Nephron (organoid): ENCODE measurements around the gene MPV17.

Experiments used
- H3K27ac Mint-ChIP-seq, 3 experiments: 2 replicates each; pipeline ENCODE4 v1.8.0; 2020; ENCODE audit warnings: mixed read lengths in 3 of 3, mild to moderate bottlenecking in 2 of 3, moderate library complexity in 1 of 3
- H3K27me3 Mint-ChIP-seq: 2 replicates; pipeline ENCODE4 v1.8.0; 2021; ENCODE audit warnings: low read depth, mild to moderate bottlenecking, moderate library complexity, mixed read lengths
- H3K36me3 Mint-ChIP-seq: 2 replicates; pipeline ENCODE4 v1.8.0; 2020; ENCODE audit warnings: low read depth, mixed read lengths
- H3K4me1 Mint-ChIP-seq: 2 replicates; pipeline ENCODE4 v1.8.0; 2020; ENCODE audit warnings: mixed read lengths
- H3K4me3 Mint-ChIP-seq, 3 experiments: 2 replicates each; pipeline ENCODE4 v1.8.0; 2020; ENCODE audit warnings: mild to moderate bottlenecking in 3 of 3, mixed read lengths in 3 of 3, moderate library complexity in 2 of 3
- H3K9me3 Mint-ChIP-seq: 2 replicates; pipeline ENCODE4 v1.8.0; 2020; ENCODE audit warnings: mixed read lengths
- TF ChIP-seq, protein P1 (sequence below), 3 experiments: fragments of 200-600 bp; sonication (generic); IDR thresholded peaks; one replicate each; pipeline ENCODE4 v1.5.0; 2021; ENCODE audit warnings: antibody characterized with exemption in 3 of 3; ENCODE audit not compliant: unreplicated experiment in 3 of 3

Gene MPV17

GRCh38 chr2:27307545-27308358 lies 15.1 kb downstream of the MPV17 start:
- H3K4me1 Mint-ChIP-seq, result no peaks in the 10 kb centered on the region
- H3K27ac Mint-ChIP-seq, result no peak overlapping the region
- H3K27me3 Mint-ChIP-seq, result peaks cover 65% of the 10 kb centered on the region
- peaks cover 6% of the 10 kb centered on the region for H3K9me3 Mint-ChIP-seq
- TF ChIP-seq, protein P1, sequence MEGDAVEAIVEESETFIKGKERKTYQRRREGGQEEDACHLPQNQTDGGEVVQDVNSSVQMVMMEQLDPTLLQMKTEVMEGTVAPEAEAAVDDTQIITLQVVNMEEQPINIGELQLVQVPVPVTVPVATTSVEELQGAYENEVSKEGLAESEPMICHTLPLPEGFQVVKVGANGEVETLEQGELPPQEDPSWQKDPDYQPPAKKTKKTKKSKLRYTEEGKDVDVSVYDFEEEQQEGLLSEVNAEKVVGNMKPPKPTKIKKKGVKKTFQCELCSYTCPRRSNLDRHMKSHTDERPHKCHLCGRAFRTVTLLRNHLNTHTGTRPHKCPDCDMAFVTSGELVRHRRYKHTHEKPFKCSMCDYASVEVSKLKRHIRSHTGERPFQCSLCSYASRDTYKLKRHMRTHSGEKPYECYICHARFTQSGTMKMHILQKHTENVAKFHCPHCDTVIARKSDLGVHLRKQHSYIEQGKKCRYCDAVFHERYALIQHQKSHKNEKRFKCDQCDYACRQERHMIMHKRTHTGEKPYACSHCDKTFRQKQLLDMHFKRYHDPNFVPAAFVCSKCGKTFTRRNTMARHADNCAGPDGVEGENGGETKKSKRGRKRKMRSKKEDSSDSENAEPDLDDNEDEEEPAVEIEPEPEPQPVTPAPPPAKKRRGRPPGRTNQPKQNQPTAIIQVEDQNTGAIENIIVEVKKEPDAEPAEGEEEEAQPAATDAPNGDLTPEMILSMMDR (IDR thresholded peaks at IDR 0.05; ENCODE audit: unreplicated experiment in 3 of 3), result no peak
- peaks cover 25% of the 10 kb centered on the region for H3K36me3 Mint-ChIP-seq
- H3K4me3 Mint-ChIP-seq, result no peak overlapping the region

DNA sequence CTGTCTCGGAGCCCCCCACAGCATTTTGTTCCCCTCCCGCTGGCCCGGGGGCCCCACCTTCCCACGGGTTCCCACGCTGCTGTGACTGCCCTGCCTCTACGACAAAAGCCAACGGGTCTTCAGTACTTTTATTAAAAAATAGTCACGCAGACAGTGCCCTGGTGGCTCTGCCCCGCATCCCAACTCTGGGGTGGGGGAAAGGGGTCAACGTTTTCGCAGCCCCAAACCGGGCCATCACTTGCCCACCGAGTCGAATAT lies 15.7 kb downstream of the MPV17 start:
- Mint-ChIP-seq H3K4me3 (no peak overlapping the region), H3K4me1 (no peaks in the 10 kb centered on the region), H3K27me3 (peaks cover 59% of the 10 kb centered on the region), H3K36me3 (peaks cover 23% of the 10 kb centered on the region), H3K27ac (no peak overlapping the region), H3K9me3 (peaks cover 6% of the 10 kb centered on the region)
- TF ChIP-seq, protein P1 (IDR thresholded peaks at IDR 0.05; ENCODE audit: unreplicated experiment in 3 of 3), result no peak

- Mint-ChIP-seq H3K4me1 (no peaks in the 10 kb centered on the region), H3K9me3 (peaks cover 6% of the 10 kb centered on the region)
Observed at GRCh38 chr2:27306573-27307286, 16.2 kb downstream of the MPV17 start.

GRCh38 chr2:27306136-27306535 lies 16.8 kb downstream of the MPV17 start:
- peaks cover 58% of the 10 kb centered on the region for H3K27me3 Mint-ChIP-seq
- peaks cover 12% of the 10 kb centered on the region for H3K36me3 Mint-ChIP-seq
- no peaks in the 10 kb centered on the region for H3K4me1 Mint-ChIP-seq
- peaks cover 6% of the 10 kb centered on the region for H3K9me3 Mint-ChIP-seq
- H3K4me3 Mint-ChIP-seq, result no peak overlapping the region
- TF ChIP-seq, protein P1 (IDR thresholded peaks at IDR 0.05; ENCODE audit: unreplicated experiment in 3 of 3), result no peak
- no peak overlapping the region for H3K27ac Mint-ChIP-seq

More at GRCh38 chr2:27306573-27307286, 16.2 kb downstream of the MPV17 start:
- H3K27ac Mint-ChIP-seq, result no peak overlapping the region
- H3K27me3 Mint-ChIP-seq, result peaks cover 58% of the 10 kb centered on the region
- TF ChIP-seq, protein P1 (IDR thresholded peaks at IDR 0.05; ENCODE audit: unreplicated experiment in 3 of 3), result no peak
- H3K36me3 Mint-ChIP-seq, result peaks cover 18% of the 10 kb centered on the region
- no peak overlapping the region for H3K4me3 Mint-ChIP-seq

- TF ChIP-seq, protein P1 (IDR thresholded peaks at IDR 0.05; ENCODE audit: unreplicated experiment in 3 of 3), result no peak
- peaks cover 6% of the 10 kb centered on the region for H3K9me3 Mint-ChIP-seq
- H3K4me3 Mint-ChIP-seq, result no peak overlapping the region
- no peaks in the 10 kb centered on the region for H3K4me1 Mint-ChIP-seq
- H3K27ac Mint-ChIP-seq, result no peak overlapping the region
- peaks cover 10% of the 10 kb centered on the region for H3K36me3 Mint-ChIP-seq
- peaks cover 58% of the 10 kb centered on the region for H3K27me3 Mint-ChIP-seq
Observed at GRCh38 chr2:27305516-27305915, 17.4 kb downstream of the MPV17 start.
